ENCODE measurements around the gene TBC1D14.

The TBC1D14 gene

GRCh38 chr4:7041246-7041645, 131.6 kb downstream of the TBC1D14 start:
- H3K27me3 Mint-ChIP-seq (ENCODE audit: low read depth): peaks cover 12% of the 10 kb centered on the region
- H3K27ac Mint-ChIP-seq: no peak overlapping the region
- no peak for TF ChIP-seq CTCF (IDR thresholded peaks at IDR 0.05; ENCODE audit: unreplicated experiment in 3 of 3)
- H3K36me3 Mint-ChIP-seq (ENCODE audit: low read depth): no peaks in the 10 kb centered on the region
- no peaks in the 10 kb centered on the region for H3K9me3 Mint-ChIP-seq
- H3K4me1 Mint-ChIP-seq: peaks cover 31% of the 10 kb centered on the region
- peak overlapping the region; percentile 90 to 93 (median 90) for H3K4me3 Mint-ChIP-seq

GRCh38 chr4:7041801-7042502, 132.3 kb downstream of the TBC1D14 start:
- H3K36me3 Mint-ChIP-seq (ENCODE audit: low read depth): no peaks in the 10 kb centered on the region
- no peak for TF ChIP-seq CTCF (IDR thresholded peaks at IDR 0.05; ENCODE audit: unreplicated experiment in 3 of 3)

GRCh38 chr4:7042503-7043283, 133.1 kb downstream of the TBC1D14 start:
- TF ChIP-seq CTCF (IDR thresholded peaks at IDR 0.05; ENCODE audit: unreplicated experiment in 3 of 3): peak; percentile 17 to 37 (median 33)
- H3K36me3 Mint-ChIP-seq (ENCODE audit: low read depth): no peaks in the 10 kb centered on the region

More at GRCh38 chr4:7041801-7042502, 132.3 kb downstream of the TBC1D14 start:
- Mint-ChIP-seq H3K27me3 (ENCODE audit: low read depth) (peaks cover 12% of the 10 kb centered on the region), H3K27ac (peak overlapping the region; percentile 60 to 82 (median 75)), H3K9me3 (no peaks in the 10 kb centered on the region), H3K4me1 (peaks cover 38% of the 10 kb centered on the region), H3K4me3 (peak overlapping the region; percentile 90 to 93 (median 90))

GRCh38 chr4:7043284-7044136, 133.9 kb downstream of the TBC1D14 start, which contains the start of gene TADA2B:
Gene TADA2B (plus strand): TSS chr4:7043372. CDS start chr4:7043580, 208 bp downstream.
- no peaks in the 10 kb centered on the region for H3K36me3 Mint-ChIP-seq (ENCODE audit: low read depth)
- peaks cover 48% of the 10 kb centered on the region for H3K4me1 Mint-ChIP-seq
- H3K4me3 Mint-ChIP-seq: peak within 1 kb of the TSS; percentile 90 to 96 (median 93)
- H3K9me3 Mint-ChIP-seq: no peaks in the 10 kb centered on the region
- TF ChIP-seq CTCF (IDR thresholded peaks at IDR 0.05; ENCODE audit: unreplicated experiment in 3 of 3): no peak
- H3K27me3 Mint-ChIP-seq (ENCODE audit: low read depth): peaks cover 7% of the 10 kb centered on the region
- peak within 1 kb of the TSS; percentile 60 to 88 (median 82) for H3K27ac Mint-ChIP-seq

More at GRCh38 chr4:7042503-7043283, 133.1 kb downstream of the TBC1D14 start:
- Mint-ChIP-seq H3K4me3 (peak overlapping the region; percentile 90 to 96 (median 93)), H3K4me1 (peaks cover 45% of the 10 kb centered on the region), H3K27ac (peak overlapping the region; percentile 60 to 82 (median 75)), H3K27me3 (ENCODE audit: low read depth) (peaks cover 12% of the 10 kb centered on the region), H3K9me3 (no peaks in the 10 kb centered on the region)

GRCh38 chr4:7044137-7044930, 134.7 kb downstream of the TBC1D14 start:
- Mint-ChIP-seq H3K4me1 (peaks cover 53% of the 10 kb centered on the region), H3K4me3 (peak overlapping the region; percentile 88 to 93 (median 90)), H3K27me3 (ENCODE audit: low read depth) (peaks cover 7% of the 10 kb centered on the region), H3K9me3 (no peaks in the 10 kb centered on the region), H3K27ac (peak overlapping the region; percentile 49 to 88 (median 69)), H3K36me3 (ENCODE audit: low read depth) (no peaks in the 10 kb centered on the region)
- TF ChIP-seq CTCF (IDR thresholded peaks at IDR 0.05; ENCODE audit: unreplicated experiment in 3 of 3): no peak
